Measurements from ENCODE around the gene RGMA. TPM values are rescaled to one million over a fixed set of nuclear protein-coding genes. Genes with fewer than 3 reads are reported as not detected.

RGMA gene
- total RNA-seq, 1 donor = 6.1 TPM

DNA sequence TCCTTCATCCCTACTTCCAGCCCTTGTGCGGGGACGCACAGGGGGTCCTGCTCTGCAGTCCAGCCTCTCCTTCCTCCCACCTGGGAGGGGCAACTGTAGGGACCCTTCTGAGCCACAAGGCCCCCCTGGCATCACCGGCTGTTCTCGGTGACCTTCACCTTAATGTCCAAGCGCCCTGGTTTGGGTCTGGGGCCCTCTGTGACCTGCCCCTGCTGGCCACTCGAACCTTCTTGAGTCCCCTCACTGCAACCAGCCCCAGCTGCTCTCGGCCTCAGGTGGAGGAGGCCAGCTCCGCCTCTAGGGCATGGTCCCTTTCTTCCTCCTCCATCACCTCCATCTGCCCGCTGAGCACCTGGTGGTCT, 57.9 kb downstream of the RGMA start:
- DNase-seq (ENCODE audit: low read depth) = no peak
- no peak overlapping the region for H3K4me3 ChIP-seq (ENCODE audit: low read depth, low read length)
- TF ChIP-seq, protein P1, sequence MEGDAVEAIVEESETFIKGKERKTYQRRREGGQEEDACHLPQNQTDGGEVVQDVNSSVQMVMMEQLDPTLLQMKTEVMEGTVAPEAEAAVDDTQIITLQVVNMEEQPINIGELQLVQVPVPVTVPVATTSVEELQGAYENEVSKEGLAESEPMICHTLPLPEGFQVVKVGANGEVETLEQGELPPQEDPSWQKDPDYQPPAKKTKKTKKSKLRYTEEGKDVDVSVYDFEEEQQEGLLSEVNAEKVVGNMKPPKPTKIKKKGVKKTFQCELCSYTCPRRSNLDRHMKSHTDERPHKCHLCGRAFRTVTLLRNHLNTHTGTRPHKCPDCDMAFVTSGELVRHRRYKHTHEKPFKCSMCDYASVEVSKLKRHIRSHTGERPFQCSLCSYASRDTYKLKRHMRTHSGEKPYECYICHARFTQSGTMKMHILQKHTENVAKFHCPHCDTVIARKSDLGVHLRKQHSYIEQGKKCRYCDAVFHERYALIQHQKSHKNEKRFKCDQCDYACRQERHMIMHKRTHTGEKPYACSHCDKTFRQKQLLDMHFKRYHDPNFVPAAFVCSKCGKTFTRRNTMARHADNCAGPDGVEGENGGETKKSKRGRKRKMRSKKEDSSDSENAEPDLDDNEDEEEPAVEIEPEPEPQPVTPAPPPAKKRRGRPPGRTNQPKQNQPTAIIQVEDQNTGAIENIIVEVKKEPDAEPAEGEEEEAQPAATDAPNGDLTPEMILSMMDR (IDR thresholded peaks at IDR 0.05; ENCODE audit: insufficient read depth, low read length) = no peak

- DNase-seq (ENCODE audit: low read depth) = peak; percentile 76
- TF ChIP-seq, protein P1 (IDR thresholded peaks at IDR 0.05; ENCODE audit: insufficient read depth, low read length) = peak; percentile 88
- H3K4me3 ChIP-seq (ENCODE audit: low read depth, low read length) = no peak overlapping the region
Observed at GRCh38 chr15:93030430-93031102, 58.4 kb downstream of the RGMA start.

GRCh38 chr15:93029836-93030429, 59.1 kb downstream of the RGMA start:
- TF ChIP-seq, protein P1 (IDR thresholded peaks at IDR 0.05; ENCODE audit: insufficient read depth, low read length) = no peak
- peak; percentile 51 for DNase-seq (ENCODE audit: low read depth)
- H3K4me3 ChIP-seq (ENCODE audit: low read depth, low read length) = no peak overlapping the region

- H3K4me3 ChIP-seq (ENCODE audit: low read depth, low read length) = peak overlapping the region; percentile 6
- DNase-seq (ENCODE audit: low read depth) = peak; percentile 49
- TF ChIP-seq, protein P1 (IDR thresholded peaks at IDR 0.05; ENCODE audit: insufficient read depth, low read length) = no peak
Observed at GRCh38 chr15:93029214-93029835, 59.7 kb downstream of the RGMA start.

DNA sequence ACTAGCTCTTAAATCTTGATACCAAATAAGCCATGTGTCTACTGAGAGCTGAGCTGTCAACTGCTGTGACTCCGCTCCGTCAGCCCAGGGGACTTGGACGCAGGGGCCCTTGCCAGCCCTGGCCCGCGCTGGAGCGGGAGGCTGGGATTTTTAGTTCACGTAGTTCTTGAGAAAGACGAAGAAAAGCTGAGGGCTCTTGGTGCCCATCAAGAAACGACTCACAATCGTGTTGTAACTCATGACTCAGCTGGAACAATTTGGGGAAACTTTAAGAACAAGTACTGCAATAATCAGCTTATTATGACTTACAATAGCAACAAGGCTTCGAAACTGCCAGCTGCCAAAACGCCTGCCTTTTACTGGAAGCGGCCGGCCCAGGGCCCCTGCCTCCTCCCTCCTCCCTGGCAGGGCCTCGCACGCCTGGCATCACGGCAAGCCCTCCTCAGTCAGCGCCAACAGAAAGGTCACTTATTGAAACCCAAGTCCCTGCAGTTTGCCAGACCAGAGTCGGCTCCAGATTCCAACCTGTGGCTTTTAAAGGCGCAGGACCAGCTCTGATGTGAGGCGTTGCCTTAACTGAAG, 60.3 kb downstream of the RGMA start:
- TF ChIP-seq, protein P1 (IDR thresholded peaks at IDR 0.05; ENCODE audit: insufficient read depth, low read length) = no peak
- H3K4me3 ChIP-seq (ENCODE audit: low read depth, low read length) = peak overlapping the region; percentile 9
- peak; percentile 99 for DNase-seq (ENCODE audit: low read depth)

DNA sequence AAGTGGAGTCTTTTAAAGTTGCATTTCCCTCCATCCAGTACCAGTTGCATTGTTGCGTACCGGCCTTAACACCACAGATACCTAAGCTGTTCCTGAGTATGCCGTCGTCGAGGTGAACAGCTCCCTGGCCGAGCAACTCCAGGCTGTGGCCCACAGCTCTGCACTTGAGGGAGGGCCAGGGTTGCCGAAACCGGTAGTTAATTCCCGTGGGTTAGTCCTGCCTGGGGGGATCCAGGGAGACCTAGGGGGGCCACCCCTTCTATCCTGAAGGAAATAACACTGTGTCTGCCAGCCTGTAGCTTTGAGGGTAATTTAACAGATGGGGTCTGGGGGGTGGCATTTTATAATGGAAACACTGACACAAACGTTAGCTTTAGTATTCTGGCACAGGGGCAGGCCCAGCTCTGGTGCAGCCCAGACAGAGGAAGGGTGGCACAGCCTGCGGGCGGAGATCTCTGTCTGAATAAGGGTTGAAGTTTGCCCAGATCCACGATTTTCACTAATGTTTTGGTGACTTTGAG, 60.8 kb downstream of the RGMA start:
- TF ChIP-seq, protein P1 (IDR thresholded peaks at IDR 0.05; ENCODE audit: insufficient read depth, low read length) = no peak
- peak overlapping the region; percentile 9 for H3K4me3 ChIP-seq (ENCODE audit: low read depth, low read length)

More for the DNA sequence above, 60.8 kb downstream of the RGMA start:
- peak; percentile 17 for DNase-seq (ENCODE audit: low read depth)
